Activated CD4-positive, CD25-positive, alpha-beta regulatory T cell (primary cell): Measurements from ENCODE around the gene MAP3K7.
A peak's percentile ranks its signal among the peaks of the same experiment; 100 is the strongest.

ENCODE experiments used
- DNase-seq, 4 experiments: peaks; one replicate each; lab custom pipeline; 2025; lab: John Stamatoyannopoulos, UW

Gene MAP3K7

GRCh38 chr6:90586836-90587638, at the start of gene MAP3K7:
Gene MAP3K7 (minus strand): TSS chr6:90587072. CDS start chr6:90586883, 189 bp downstream.
- peak; percentile 85 to 91 (median 90) for DNase-seq

- no peak for DNase-seq
Measured at GRCh38 chr6:90631046-90631445, 44.2 kb upstream of the MAP3K7 start.

GRCh38 chr6:90621581-90621980, 34.7 kb upstream of the MAP3K7 start:
- DNase-seq = no peak

- no peak for DNase-seq
Measured at GRCh38 chr6:90619221-90619620, 32.3 kb upstream of the MAP3K7 start.

GRCh38 chr6:90612313-90612680, 25.4 kb upstream of the MAP3K7 start:
- no peak for DNase-seq

GRCh38 chr6:90611543-90612312, 24.9 kb upstream of the MAP3K7 start:
- DNase-seq = no peak

GRCh38 chr6:90610751-90611542, 24.1 kb upstream of the MAP3K7 start:
- DNase-seq = no peak

- DNase-seq = no peak
Measured at GRCh38 chr6:90610301-90610750, 23.5 kb upstream of the MAP3K7 start.

- no peak for DNase-seq
Measured at GRCh38 chr6:90605749-90606340, 19.0 kb upstream of the MAP3K7 start.

- no peak for DNase-seq
Measured at GRCh38 chr6:90604546-90604945, 17.7 kb upstream of the MAP3K7 start.

- DNase-seq = no peak
Measured at GRCh38 chr6:90599151-90599550, 12.3 kb upstream of the MAP3K7 start.

GRCh38 chr6:90598192-90598951, 11.5 kb upstream of the MAP3K7 start:
- DNase-seq = no peak

GRCh38 chr6:90596967-90597539, 10.2 kb upstream of the MAP3K7 start:
- no peak for DNase-seq

- no peak for DNase-seq
Measured at GRCh38 chr6:90595854-90596253, 9.0 kb upstream of the MAP3K7 start.

GRCh38 chr6:90586546-90586835, 381 bp downstream of the MAP3K7 start:
- peak in 2 of 4 experiments; percentile 18 to 31 for DNase-seq

- no peak for DNase-seq
Measured at GRCh38 chr6:90584636-90585255, 2.1 kb downstream of the MAP3K7 start.

GRCh38 chr6:90583836-90584481, 2.9 kb downstream of the MAP3K7 start:
- DNase-seq = no peak

GRCh38 chr6:90583179-90583835, 3.6 kb downstream of the MAP3K7 start:
- DNase-seq = no peak

GRCh38 chr6:90581146-90581545, 5.7 kb downstream of the MAP3K7 start:
- no peak for DNase-seq
